ENCODE data around the gene FXYD5.
"Not testable (repeated sequence)": the region's sequence is repeated elsewhere in the genome, so short reads cannot be mapped to it uniquely, and the experiment has no call there.

FXYD5 gene

DNA sequence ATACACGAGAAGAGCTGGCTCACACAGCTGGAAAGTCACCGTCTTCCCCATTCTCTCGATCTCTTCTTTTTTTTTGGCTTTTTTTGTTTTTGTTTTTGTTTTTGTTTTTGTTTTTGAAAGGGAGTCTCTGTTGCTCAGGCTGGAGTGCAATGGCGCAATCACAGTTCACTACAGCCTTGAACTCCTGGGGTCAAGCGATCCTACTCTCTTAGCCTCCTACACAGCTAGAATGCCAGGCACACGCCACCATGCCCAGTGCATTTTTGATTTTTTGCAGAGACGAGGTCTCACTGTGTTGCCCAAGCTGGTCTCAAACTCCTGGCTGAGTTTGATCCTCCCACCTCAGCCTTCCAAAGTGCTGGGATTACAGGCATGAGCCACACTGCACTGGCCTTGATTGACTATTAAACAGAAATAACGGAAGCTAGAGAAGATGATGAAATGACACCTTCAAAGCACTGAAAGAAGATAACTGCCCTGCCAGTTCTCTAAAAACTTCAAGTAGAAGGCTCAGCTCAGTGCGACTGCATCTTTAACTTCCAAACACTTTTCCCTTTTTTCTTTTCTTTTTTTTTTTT is 34.9 kb upstream of the FXYD5 start:
- DNase-seq (ENCODE audit: low read depth), result no peak

DNA sequence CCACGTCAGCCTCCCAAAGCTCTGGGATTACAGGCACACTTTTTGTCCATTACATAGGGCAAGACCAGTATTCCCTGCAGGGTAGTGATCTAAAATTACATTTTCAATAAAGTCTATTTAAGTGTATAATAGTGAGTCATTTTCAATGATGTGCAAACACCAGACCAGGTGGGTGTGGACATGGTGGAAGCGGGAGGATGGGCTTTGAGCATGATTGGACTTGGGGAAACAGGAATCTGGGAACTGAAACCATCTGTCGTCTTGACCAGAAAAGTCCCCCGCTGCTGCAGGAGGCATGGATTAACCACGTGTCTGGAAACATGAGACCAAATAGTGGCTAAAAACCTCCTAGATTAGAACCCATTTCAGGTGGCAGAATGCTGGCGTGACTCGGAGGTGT is 34.0 kb upstream of the FXYD5 start:
- peak; percentile 31 for DNase-seq (ENCODE audit: low read depth)

DNA sequence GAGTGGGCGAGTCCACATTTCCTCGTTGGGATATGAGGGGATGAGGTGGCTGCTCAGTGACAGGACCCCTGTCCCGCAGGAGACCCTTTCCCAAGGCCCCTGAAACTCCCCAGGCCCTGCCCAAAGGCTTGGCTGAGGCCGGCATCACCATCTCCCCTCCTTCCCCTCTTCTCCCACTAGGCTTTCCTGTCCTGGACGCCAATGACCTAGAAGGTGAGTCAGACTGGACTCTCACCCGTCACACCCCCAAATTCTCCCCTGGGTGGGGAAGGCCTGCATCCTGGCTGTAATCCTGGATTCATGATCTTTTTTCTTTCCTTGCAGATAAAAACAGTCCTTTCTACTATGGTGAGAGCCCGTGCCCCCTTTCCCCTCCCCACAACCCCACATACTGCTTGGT is 33.6 kb upstream of the FXYD5 start:
- no peak for DNase-seq (ENCODE audit: low read depth)

DNA sequence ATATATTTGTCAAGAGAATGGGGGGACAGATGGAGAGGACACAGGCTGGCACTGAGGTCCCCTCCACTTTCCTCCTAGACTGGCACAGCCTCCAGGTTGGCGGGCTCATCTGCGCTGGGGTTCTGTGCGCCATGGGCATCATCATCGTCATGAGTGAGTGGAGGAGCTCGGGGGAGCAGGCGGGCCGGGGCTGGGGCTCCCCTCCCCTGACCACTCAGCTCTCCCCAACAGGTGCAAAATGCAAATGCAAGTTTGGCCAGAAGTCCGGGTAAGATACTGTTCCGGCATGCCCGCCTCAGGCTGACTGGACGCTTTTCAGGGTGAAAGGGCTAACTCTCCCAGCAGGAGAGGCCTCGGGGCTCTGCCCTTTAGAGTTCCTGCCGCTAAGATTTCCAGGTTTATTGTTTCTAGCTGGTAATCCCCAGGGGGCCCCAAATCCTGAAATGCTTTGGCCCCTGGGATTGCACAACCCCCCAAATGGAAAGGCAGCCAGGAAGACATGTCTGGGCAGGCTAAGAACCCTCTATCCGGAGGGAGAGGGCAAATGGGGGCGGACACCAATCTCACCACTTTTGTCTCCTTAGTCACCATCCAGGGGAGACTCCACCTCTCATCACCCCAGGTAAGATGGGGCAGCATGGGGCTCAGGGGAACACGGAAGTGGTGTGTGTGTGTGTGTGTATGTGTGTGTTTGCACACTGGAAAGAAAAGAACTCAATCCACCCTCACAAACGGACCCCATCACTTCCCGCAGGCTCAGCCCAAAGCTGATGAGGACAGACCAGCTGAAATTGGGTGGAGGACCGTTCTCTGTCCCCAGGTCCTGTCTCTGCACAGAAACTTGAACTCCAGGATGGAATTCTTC is 31.6 kb upstream of the FXYD5 start:
- no peak for DNase-seq (ENCODE audit: low read depth)

DNA sequence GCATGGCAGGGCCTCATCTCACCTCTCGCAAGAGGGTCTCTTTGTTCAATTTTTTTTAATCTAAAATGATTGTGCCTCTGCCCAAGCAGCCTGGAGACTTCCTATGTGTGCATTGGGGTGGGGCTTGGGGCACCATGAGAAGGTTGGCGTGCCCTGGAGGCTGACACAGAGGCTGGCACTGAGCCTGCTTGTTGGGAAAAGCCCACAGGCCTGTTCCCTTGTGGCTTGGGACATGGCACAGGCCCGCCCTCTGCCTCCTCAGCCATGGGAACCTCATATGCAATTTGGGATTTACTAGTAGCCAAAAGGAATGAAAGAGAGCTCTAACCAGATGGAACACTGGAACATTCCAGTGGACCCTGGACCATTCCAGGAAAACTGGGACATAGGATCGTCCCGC is 31.0 kb upstream of the FXYD5 start:
- DNase-seq (ENCODE audit: low read depth), result no peak

DNA sequence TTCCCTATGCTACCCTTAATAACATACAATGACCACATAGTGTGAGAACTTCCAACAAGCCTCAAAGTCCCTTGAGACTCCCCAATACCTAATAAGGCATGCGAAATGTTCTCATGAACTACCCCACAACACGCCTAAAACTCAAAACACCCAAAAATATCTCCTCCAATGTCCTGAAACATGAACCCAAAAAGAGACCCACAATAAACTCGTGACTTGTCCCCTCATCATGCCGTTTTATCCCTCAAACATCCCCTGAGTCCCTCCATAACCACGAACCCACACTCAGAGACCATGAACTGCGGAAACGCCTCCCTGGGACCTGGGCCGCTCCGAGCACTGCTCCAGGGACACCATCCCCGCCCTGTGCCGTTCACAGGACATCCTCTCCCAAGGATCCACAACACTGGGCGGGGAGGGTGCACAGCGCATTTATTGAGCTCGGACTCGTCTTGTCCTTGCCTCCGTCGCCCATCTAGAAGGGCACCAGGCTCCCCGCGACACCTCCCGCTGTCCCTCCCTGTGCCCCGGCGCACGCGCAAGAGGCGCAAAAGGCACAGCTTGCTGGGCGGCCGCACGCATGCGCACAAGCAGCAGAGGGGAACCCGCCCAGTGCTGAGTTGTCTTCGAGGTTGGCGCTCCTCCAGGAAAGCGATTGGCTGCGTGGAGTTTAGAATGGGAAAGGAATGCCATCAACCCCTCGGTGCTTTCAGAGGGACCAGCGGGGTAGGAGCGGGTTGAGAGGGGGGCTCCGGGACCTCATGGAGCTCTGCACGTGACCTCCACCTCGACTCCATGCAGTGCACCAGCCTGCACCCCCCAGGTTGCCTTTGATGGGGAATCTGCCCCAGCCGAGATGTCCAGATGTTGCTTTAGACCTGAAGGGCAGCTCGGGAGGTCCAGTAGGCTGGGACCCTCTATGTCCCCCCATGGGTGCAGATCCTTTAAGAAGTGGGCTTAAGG is 30.2 kb upstream of the FXYD5 start:
- peak; percentile 90 for DNase-seq (ENCODE audit: low read depth)

DNA sequence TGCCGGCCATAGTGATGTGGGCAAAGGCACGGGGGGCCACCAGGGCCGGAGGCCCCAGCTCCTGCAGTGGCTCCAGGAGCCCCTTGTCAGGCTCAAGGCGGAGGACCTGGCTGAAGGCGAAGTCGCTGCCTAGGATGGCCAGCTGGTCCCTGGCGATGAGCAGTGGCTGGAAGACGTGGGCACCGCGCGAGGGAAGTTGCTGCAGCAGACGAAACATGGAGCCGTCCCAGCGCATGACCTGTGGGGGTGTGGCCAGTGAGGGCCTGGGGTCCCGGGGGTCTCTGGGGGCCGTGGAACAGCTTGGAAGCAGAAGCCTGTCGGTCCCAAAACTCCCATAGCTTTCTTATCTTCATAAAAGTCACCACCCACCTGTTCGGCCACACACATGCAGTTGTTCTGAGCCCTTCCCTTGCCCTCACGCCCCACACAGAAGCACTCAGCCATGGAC is 29.2 kb upstream of the FXYD5 start:
- no peak for DNase-seq (ENCODE audit: low read depth)

DNA sequence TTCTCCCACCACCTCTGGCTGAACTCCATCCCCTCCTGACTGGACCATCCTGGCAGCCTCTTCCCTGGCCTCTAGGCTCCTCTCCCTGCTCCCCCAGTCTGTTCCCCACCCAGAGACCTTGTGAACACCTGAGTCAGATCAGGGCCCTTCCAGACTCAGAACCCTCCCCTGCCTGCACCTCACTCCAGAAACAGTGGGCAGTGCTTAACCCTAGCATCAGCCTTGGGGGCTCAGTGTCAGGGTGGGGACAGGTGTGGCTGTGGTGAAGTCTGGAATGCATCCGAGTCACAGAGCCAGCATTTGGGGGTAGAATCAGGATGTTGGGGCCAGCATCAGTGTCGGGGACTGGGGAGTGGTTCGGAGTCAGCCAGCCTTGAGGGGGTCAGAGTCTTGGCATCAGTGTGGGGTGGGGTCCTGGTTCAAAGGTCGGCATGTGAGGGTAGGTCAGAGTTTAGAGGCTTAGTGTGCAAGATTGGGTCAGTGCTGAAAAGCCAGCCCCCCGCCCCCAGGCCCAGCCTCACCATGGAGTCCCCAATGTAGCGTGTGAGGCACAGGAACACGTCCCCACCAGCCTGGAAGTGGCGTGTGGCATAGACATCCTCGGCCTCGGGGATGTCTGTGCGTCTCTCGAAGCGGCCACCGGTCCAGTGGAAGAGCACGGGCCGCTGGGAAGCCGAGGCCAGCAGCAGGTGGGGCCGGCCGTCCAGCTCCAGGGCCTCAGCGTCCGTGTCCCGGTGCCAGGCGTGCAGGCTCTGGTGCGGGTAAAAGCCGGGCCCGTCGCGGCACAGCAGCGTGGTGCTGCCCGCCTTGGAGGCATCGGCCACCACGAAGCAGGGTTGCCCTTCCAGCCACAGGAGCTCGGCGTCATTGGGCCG is 28.5 kb upstream of the FXYD5 start:
- no peak for DNase-seq (ENCODE audit: low read depth)

DNA sequence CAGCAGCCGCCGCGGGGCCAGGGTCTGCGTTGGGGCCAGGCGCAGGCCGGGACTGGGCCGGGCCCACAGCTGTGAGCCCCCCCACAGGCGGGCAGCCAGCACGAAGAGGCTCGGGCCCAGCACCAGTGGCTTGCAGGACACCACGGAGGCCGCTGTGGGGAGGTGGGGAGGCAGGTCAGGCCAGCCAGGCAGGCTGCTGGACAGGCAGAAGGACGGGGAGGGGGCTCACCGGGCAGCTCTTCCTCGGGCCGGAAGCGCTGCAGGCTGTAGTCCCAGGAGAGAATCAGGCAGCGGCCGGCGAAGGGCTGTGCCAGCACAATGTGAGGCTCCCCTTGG is 27.9 kb upstream of the FXYD5 start:
- no peak for DNase-seq (ENCODE audit: low read depth)

DNA sequence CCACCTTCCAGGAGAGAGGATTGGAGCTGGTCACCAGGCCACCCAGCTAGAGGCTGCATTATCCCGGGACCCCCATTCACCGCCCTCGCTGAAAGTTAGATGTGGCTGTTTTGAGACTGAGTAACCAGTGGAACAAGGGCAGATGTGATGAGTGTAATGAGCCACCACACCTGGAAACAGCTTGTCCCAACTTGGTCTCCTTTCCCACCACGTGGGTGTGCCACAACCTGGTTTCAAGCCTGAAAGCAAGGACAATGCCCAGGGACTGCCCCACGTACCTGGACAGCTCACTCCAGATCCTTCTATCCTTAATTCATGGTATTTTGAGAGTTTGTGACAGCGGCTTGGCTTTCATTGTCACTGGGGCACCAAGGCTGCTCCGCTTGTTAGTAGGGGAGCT is 26.7 kb upstream of the FXYD5 start:
- no peak for DNase-seq (ENCODE audit: low read depth)

DNA sequence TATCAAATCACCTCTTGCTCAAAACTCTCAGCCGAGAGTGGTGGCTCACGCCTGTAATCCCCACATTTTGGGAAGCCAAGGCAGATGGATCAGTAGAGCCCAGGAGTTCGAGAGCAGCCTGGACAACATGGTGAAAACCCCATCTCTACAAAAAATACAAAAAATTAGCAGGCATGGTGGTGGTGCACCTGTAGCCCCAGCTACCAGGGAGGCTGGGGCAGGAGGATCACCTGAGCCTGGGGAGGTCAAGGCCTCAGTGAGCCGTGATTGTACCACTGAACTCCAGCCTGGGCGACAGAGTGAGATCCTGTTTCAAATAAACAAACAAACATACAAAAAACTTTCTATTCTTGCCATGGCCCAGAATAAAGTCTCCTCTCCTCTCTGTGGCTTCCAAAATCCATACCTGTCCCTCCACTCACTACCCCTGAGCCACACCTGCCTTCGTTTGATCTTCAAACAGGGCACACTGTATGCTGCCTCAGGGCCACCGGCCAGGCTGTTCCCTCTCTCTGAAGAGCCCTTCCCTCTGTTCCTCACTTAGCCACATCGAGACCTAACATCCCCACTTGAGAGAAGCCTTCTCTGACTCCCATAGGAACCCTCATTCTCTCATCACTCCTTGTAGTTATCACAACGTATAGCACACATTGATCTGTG is 26.0 kb upstream of the FXYD5 start:
- DNase-seq (ENCODE audit: low read depth), result no peak

DNA sequence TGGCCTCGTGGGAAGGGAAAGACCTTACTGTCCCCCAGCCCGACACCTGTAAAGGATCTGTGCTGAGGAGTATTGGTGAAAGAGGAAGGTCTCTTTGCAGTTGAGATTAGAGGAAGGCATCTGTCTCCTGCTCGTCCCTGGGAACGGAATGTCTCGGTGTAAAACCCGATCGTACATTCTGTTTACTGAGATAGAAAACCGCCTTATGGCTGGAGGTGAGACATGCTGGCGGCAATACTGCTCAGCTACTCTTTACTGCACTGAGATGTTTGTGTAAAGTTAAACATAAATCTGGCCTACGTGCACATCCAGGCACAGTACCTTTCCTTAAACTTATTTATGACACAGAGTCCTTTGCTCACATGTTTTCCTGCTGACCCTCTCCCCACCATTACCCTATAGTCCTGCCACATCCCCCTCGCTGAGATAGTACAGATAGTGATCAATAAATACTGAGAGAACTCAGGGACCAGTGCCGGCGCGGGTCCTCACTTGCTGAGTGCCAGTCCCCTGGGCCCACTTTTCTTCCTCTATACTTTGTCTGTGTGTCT is 24.7 kb upstream of the FXYD5 start:
- DNase-seq (ENCODE audit: low read depth), result not testable (repeated sequence)

DNA sequence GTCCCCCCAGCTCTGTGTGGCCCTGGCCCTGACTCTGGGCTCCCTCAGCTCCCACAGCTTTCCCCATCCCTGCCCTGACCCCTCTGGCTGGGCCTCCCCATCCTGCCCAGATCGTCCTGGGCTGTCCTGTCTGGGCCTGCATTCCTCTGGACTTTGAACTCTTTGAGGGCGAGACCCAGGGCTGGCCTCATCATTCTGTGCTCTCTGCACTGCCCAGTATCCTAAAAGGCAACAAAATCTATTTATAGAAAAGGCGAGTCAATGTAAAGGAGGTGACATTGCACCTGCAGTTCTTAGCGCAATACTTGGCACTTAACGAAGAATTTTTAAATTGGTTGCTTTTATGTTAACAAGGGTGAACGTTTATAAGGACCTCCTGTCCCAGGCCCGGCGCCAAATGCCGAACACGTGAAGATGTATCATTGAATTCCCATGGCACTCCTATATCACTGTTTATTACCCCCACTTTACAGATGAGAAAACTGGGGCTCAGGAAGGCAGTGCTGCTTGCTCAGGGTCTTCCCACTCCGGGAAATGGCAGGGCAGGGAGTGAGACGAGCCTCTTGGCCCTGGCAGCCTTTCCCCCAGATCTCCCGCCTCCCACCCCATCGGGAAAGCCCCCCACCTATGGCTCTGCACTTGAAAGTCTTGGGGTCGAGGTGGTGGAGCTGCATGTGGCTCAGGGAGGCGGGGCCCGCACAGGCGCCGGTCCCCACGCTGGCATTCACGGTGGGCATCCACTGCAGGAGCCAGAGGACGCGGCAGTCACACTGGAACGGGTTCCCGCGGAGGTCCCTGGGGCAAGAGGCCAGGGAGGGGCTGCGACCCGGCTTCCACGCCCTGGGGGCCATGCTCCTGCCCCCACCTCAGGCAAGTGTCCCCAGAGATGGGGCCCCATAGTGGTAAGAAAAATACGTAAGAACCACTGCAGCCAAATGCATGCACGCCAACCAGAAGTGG is 23.5 kb upstream of the FXYD5 start:
- DNase-seq (ENCODE audit: low read depth), result no peak

DNA sequence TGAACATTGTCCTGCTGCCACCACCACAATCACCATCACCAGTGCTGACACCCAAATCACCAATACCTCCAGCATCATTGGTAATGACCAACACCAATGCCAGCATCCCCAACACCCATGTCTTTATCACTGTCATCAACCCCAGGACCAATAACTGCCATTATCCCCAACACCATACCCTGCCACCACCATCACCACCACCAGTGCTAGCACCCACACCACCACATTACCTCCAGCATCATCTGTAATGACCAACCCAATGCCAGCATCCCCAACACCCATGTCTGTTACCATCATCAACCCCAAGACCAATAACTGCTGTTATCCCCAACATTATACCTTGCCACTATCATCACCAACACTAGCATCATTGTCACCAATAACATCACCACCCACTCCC is 22.3 kb upstream of the FXYD5 start:
- DNase-seq (ENCODE audit: low read depth), result no peak

DNA sequence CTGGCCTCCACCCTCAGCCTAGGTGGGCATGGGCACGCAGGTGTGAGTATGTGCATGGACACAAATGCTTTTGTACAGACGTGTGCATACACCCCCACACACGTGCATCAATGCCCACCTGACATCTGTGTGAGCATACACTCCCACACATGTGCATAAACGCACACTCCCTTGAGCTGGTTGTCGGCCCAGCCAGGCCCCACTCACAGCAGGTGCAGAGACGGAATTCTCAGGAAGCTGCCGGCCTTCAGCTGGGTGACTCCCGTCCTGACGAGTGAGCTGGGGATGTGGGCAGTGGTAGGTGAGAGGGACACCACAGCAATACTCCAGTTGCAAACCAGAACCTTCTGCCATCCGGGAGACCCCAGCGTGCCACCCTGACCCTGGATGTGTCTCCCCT is 20.7 kb upstream of the FXYD5 start:
- no peak for DNase-seq (ENCODE audit: low read depth)

DNA sequence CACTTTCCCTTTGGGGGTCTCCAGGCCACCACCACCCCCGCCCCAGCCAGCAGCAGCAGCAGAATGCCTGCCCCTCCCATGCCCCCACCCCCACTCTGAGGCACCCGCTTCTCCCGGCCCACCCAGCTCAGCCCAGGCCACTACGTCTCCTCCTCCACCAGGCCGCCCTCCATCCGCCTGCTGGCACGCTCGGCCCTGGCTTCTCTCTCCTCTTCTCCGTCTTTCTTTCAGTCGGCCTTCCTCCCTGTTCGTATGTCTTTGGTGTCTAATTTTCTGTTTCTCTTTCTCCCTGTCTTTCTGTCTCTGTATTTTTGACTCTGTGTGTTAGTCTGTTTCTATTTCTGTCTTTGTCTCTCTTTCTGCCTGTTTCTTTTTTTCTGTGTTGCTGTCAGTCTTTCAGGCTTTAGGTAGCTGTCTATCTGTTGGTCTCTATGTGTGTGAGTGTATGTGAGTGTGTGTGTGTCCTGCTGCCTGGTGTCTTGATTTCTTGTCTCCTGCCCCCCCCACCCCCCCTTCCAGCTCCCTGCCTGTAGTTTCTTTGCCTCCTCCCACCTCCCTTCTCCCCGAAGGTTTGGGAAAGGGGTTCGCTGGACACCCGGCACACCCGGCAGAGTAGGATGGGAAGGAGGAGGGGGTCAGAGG is 19.8 kb upstream of the FXYD5 start, which contains the start of gene LGI4:
TSS of gene LGI4 (minus strand) at position 459 of the 642 bp plus-strand sequence. CDS start at position 80, 379 bp downstream.
- DNase-seq (ENCODE audit: low read depth), result no peak

DNA sequence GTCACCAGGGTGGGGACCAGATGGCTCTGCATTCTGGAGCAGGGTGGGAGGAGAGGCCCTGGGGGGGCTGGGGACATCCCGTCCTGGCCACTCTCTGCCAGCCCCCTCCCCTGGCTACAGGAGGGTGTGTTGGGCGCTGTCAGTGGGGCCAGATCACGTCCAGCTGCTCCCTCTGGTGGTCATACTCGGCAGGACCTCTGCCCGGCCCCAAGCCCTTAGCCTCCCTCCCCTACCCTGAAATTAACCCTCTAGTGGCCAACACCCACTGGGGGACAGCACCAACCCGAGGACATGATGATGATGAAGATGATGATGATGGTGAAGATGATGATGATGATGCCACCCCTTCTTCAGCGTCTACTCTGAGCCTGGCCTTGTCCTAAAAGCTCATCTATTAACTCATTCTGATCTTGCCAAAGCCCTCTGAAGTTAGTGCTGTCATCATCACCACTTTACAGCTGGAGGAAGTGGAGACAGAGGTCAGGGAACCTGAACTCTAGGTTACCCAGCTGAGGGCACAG is 19.1 kb upstream of the FXYD5 start:
- peak; percentile 67 for DNase-seq (ENCODE audit: low read depth)

DNA sequence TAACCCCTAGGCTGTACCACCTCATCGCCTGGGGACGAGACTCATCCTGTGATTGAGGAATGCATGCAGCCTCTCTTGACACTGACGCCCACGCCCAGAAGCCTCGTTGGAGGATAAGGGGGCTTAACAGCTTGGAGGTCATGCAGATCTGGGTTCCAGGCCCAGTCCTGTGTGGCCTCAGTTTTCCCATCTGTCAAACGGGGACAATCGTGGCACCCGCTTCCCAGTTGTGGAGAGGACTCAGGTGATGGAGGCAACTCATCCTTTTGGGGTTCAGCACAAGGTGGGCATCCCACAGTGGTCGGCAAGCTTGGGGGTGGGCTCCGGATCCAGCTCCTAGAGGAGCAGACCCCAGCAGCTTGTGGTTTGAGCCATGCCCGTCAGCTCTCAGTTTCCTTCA is 18.3 kb upstream of the FXYD5 start:
- no peak for DNase-seq (ENCODE audit: low read depth)
